Mesendoderm (in vitro differentiated cells): ENCODE measurements around the gene TPCN1.

Experiments
- DNase-seq: peaks from one replicate; pipeline ENCODE4 v3.0.0; 2013
- H2AK5ac ChIP-seq: 2 replicates; pipeline ENCODE4 v1.6.1; 2013; ENCODE audit warnings: low read length, inconsistent platforms
- H2BK120ac ChIP-seq: 2 replicates; pipeline ENCODE4 v1.6.1; 2013; ENCODE audit warnings: low read depth, mild to moderate bottlenecking, low read length, moderate library complexity, mixed read lengths
- H2BK15ac ChIP-seq: replicated peaks from 2 replicates; pipeline ENCODE4 v1.6.1; 2013; ENCODE audit warnings: low read depth, mild to moderate bottlenecking, moderate library complexity
- H2BK5ac ChIP-seq: 2 replicates; pipeline ENCODE4 v1.6.1; 2013; ENCODE audit warnings: low read length, inconsistent platforms
- H3K18ac ChIP-seq: 2 replicates; pipeline ENCODE4 v1.6.1; 2013; ENCODE audit warnings: mild to moderate bottlenecking, low read length, mixed read lengths
- H3K23ac ChIP-seq: one replicate; pipeline ENCODE4 v1.6.1; 2013; ENCODE audit warnings: low read length
- H3K27ac ChIP-seq: 2 replicates; pipeline ENCODE4 v1.5.1; 2013; ENCODE audit warnings: low read depth, mild to moderate bottlenecking, inconsistent platforms, low read length, moderate library complexity
- H3K27me3 ChIP-seq: 2 replicates; pipeline ENCODE4 v1.6.1; 2013; ENCODE audit warnings: low read length, control low read depth, mild to moderate bottlenecking, inconsistent platforms; ENCODE audit not compliant: insufficient read depth, poor library complexity
- H3K36me3 ChIP-seq: 2 replicates; pipeline ENCODE4 v1.6.1; 2013; ENCODE audit warnings: low read length, inconsistent platforms; ENCODE audit not compliant: control insufficient read depth, insufficient read depth
- H3K4ac ChIP-seq: one replicate; pipeline ENCODE4 v1.6.1; 2013; ENCODE audit warnings: low read depth, mild to moderate bottlenecking, low read length, moderate library complexity
- H3K4me1 ChIP-seq: 2 replicates; pipeline ENCODE4 v1.6.1; 2013; ENCODE audit warnings: low read depth, low read length, inconsistent platforms; ENCODE audit not compliant: control insufficient read depth
- H3K4me2 ChIP-seq: 2 replicates; pipeline ENCODE4 v1.6.1; 2013; ENCODE audit warnings: low read length
- H3K4me3 ChIP-seq: 2 replicates; pipeline ENCODE4 v1.5.1; 2013; ENCODE audit warnings: mild to moderate bottlenecking, low read length
- H3K56ac ChIP-seq: one replicate; pipeline ENCODE4 v1.6.1; 2013; ENCODE audit warnings: low read length
- H3K79me1 ChIP-seq: 2 replicates; pipeline ENCODE4 v1.6.1; 2013; ENCODE audit warnings: low read length, inconsistent platforms
- H3K79me2 ChIP-seq: 2 replicates; pipeline ENCODE4 v1.6.1; 2013; ENCODE audit warnings: mild to moderate bottlenecking, low read length; ENCODE audit not compliant: control insufficient read depth, insufficient read depth
- H3K9ac ChIP-seq: 2 replicates; pipeline ENCODE4 v1.6.1; 2013; ENCODE audit warnings: low read length, inconsistent platforms
- H4K5ac ChIP-seq: one replicate; pipeline ENCODE4 v1.6.1; 2013; ENCODE audit warnings: low read length
- H4K8ac ChIP-seq: one replicate; pipeline ENCODE4 v1.6.1; 2013; ENCODE audit warnings: low read depth, mild to moderate bottlenecking, control low read depth, low read length, moderate library complexity
- WGBS: extraction: QIAGEN DNeasy Blood & Tissue Kit; methylation state at CpG from one replicate; pipeline ENCODE4 v1.1.7; 2013; ENCODE audit warnings: low lambda C conversion rate, missing lambda C conversion rate; ENCODE audit not compliant: insufficient coverage; ENCODE audit errors: extremely low coverage; 5-methylcytosine and 5-hydroxymethylcytosine counted together

TPCN1 gene

GRCh38 chr12:113197518-113198077, 23.7 kb upstream of the TPCN1 start:
- Histone ChIP-seq H3K36me3 (no peaks in the 10 kb centered on the region), H2AK5ac (no peak overlapping the region), H3K4ac (no peak overlapping the region), H3K56ac (no peak overlapping the region), H3K79me2 (no peaks in the 10 kb centered on the region), H3K18ac (no peak overlapping the region), H2BK120ac (no peak overlapping the region), H3K27me3 (no peaks in the 10 kb centered on the region), H4K5ac (no peak overlapping the region), H3K9ac (no peak overlapping the region), H3K4me2 (no peak overlapping the region), H2BK15ac (no peak overlapping the region), H4K8ac (no peak overlapping the region), H3K4me3 (no peak overlapping the region), H3K27ac (no peak overlapping the region), H3K4me1 (no peaks in the 10 kb centered on the region), H2BK5ac (no peak overlapping the region), H3K79me1 (no peaks in the 10 kb centered on the region), H3K23ac (no peak overlapping the region)
- WGBS, result no CpG with 5 or more reads among the region's 8 CpGs
- no peak for DNase-seq

GRCh38 chr12:113198296-113198695, 23.0 kb upstream of the TPCN1 start:
- no peak overlapping the region for H3K4ac ChIP-seq
- no peak overlapping the region for H4K8ac ChIP-seq
- H3K4me3 ChIP-seq, result no peak overlapping the region
- H3K4me2 ChIP-seq, result no peak overlapping the region
- H2BK5ac ChIP-seq, result no peak overlapping the region
- H3K36me3 ChIP-seq, result no peaks in the 10 kb centered on the region
- no peaks in the 10 kb centered on the region for H3K4me1 ChIP-seq
- H3K27me3 ChIP-seq, result no peaks in the 10 kb centered on the region
- no peak overlapping the region for H4K5ac ChIP-seq
- no peak overlapping the region for H3K9ac ChIP-seq
- no peak overlapping the region for H2BK120ac ChIP-seq
- H3K27ac ChIP-seq, result no peak overlapping the region
- no peaks in the 10 kb centered on the region for H3K79me1 ChIP-seq
- no peak overlapping the region for H3K23ac ChIP-seq
- no peak overlapping the region for H3K18ac ChIP-seq
- H3K56ac ChIP-seq, result no peak overlapping the region
- no peak overlapping the region for H2AK5ac ChIP-seq
- no CpG with 5 or more reads among the region's 1 CpG for WGBS
- no peaks in the 10 kb centered on the region for H3K79me2 ChIP-seq
- no peak for DNase-seq
- H2BK15ac ChIP-seq, result no peak overlapping the region

GRCh38 chr12:113200021-113200797, 21.1 kb upstream of the TPCN1 start:
- no peaks in the 10 kb centered on the region for H3K27me3 ChIP-seq
- H3K79me2 ChIP-seq, result no peaks in the 10 kb centered on the region
- H3K23ac ChIP-seq, result no peak overlapping the region
- H3K56ac ChIP-seq, result no peak overlapping the region
- H2BK15ac ChIP-seq, result no peak overlapping the region
- no CpG with 5 or more reads among the region's 12 CpGs for WGBS
- H4K8ac ChIP-seq, result no peak overlapping the region
- no peak overlapping the region for H2BK120ac ChIP-seq
- no peak overlapping the region for H2BK5ac ChIP-seq
- no peak for DNase-seq
- H3K36me3 ChIP-seq, result no peaks in the 10 kb centered on the region
- H3K4ac ChIP-seq, result no peak overlapping the region
- no peak overlapping the region for H3K27ac ChIP-seq
- no peaks in the 10 kb centered on the region for H3K79me1 ChIP-seq
- H3K4me2 ChIP-seq, result no peak overlapping the region
- H4K5ac ChIP-seq, result no peak overlapping the region
- no peak overlapping the region for H3K4me3 ChIP-seq
- no peak overlapping the region for H3K18ac ChIP-seq
- no peaks in the 10 kb centered on the region for H3K4me1 ChIP-seq
- H2AK5ac ChIP-seq, result no peak overlapping the region
- H3K9ac ChIP-seq, result no peak overlapping the region

- Histone ChIP-seq H3K18ac (no peak overlapping the region), H3K4me3 (no peak overlapping the region), H2BK15ac (no peak overlapping the region), H3K36me3 (no peaks in the 10 kb centered on the region), H3K9ac (no peak overlapping the region), H2BK120ac (no peak overlapping the region), H3K4me1 (no peaks in the 10 kb centered on the region), H3K27me3 (no peaks in the 10 kb centered on the region), H3K23ac (no peak overlapping the region), H2AK5ac (no peak overlapping the region), H3K4me2 (no peak overlapping the region), H4K5ac (no peak overlapping the region), H3K4ac (no peak overlapping the region), H3K79me2 (no peaks in the 10 kb centered on the region), H2BK5ac (no peak overlapping the region), H3K27ac (no peak overlapping the region), H4K8ac (no peak overlapping the region), H3K79me1 (no peaks in the 10 kb centered on the region), H3K56ac (no peak overlapping the region)
- no CpG with 5 or more reads among the region's 14 CpGs for WGBS
- no peak for DNase-seq
Measured at GRCh38 chr12:113201187-113202177, 19.8 kb upstream of the TPCN1 start.

GRCh38 chr12:113202300-113203075, 18.8 kb upstream of the TPCN1 start:
- H2BK120ac ChIP-seq, result no peak overlapping the region
- no peak for DNase-seq
- H3K27me3 ChIP-seq, result no peaks in the 10 kb centered on the region
- H3K4me1 ChIP-seq, result no peaks in the 10 kb centered on the region
- no peak overlapping the region for H3K4me3 ChIP-seq
- no peaks in the 10 kb centered on the region for H3K79me1 ChIP-seq
- no peak overlapping the region for H3K27ac ChIP-seq
- H3K9ac ChIP-seq, result no peak overlapping the region
- H3K36me3 ChIP-seq, result no peaks in the 10 kb centered on the region
- H2AK5ac ChIP-seq, result no peak overlapping the region
- H3K18ac ChIP-seq, result no peak overlapping the region
- no peak overlapping the region for H3K4me2 ChIP-seq
- no peak overlapping the region for H3K23ac ChIP-seq
- H2BK15ac ChIP-seq, result no peak overlapping the region
- no peak overlapping the region for H2BK5ac ChIP-seq
- no peaks in the 10 kb centered on the region for H3K79me2 ChIP-seq
- no peak overlapping the region for H3K4ac ChIP-seq
- H4K5ac ChIP-seq, result no peak overlapping the region
- no peak overlapping the region for H3K56ac ChIP-seq
- no peak overlapping the region for H4K8ac ChIP-seq
- WGBS, result no CpG with 5 or more reads among the region's 4 CpGs
